Esophagus squamous epithelium (tissue), 4 donors: ENCODE measurements around the gene PSMG3.

Source experiments
- CTCF ChIP-seq, 6 experiments: fragments of 450-650 bp in 4 of 6; fragments of 200-600 bp in 2 of 6; sonication (generic) in 2 of 6; IDR thresholded peaks; one replicate each; pipeline ENCODE4 v1.5.1; 2016 to 2019; ENCODE audit warnings: antibody characterized with exemption in 6 of 6, mild to moderate bottlenecking in 4 of 6, moderate library complexity in 4 of 6
- POLR2A ChIP-seq, 4 donors: fragments of 450-650 bp; IDR thresholded peaks; one replicate each; pipeline ENCODE4 v1.6.1; 2017; ENCODE audit warnings: antibody characterized with exemption in 4 of 4, mild to moderate bottlenecking in 4 of 4, moderate library complexity in 3 of 4

- no peak for TF ChIP-seq CTCF (IDR thresholded peaks at IDR 0.05)
- no peak for TF ChIP-seq POLR2A (IDR thresholded peaks at IDR 0.05)
Observed at GRCh38 chr7:1545417-1546246, 24.2 kb downstream of the PSMG3 start.
